GM23338 (cell line): Measurements from ENCODE around the gene SHANK2. TPM values are rescaled to one million over a fixed set of nuclear protein-coding genes. Genes with fewer than 3 reads are reported as not detected.

Source experiments
- ATAC-seq: fragments of 200-7000 bp; cut with Tn5 transposase; 3 replicates; pipeline ENCODE4 v1.9.1; 2020
- DNase-seq: peaks from one replicate; pipeline ENCODE4 v3.0.0-alpha.2; 2015; ENCODE audit warnings: low spot score
- H2AFZ ChIP-seq: fragments of 200-600 bp; sonication (generic); 2 replicates; pipeline ENCODE4 v1.8.0; 2016; ENCODE audit warnings: antibody characterized with exemption, mild to moderate bottlenecking, moderate library complexity
- H3F3A ChIP-seq: fragments of 200-600 bp; sonication (generic); replicated peaks from 2 replicates; pipeline ENCODE4 v1.8.0; 2017; ENCODE audit warnings: antibody characterized with exemption, mixed run types, low read depth
- H3K27ac ChIP-seq: fragments of 200-600 bp; sonication (generic); 2 replicates; pipeline ENCODE4 v1.6.1; 2016; ENCODE audit warnings: low read depth
- H3K27me3 ChIP-seq: fragments of 200-600 bp; sonication (generic); 2 replicates; pipeline ENCODE4 v1.8.0; 2016; ENCODE audit warnings: mild to moderate bottlenecking, mixed run types, moderate library complexity; ENCODE audit not compliant: insufficient read depth
- H3K36me3 ChIP-seq: fragments of 200-600 bp; sonication (generic); 2 replicates; pipeline ENCODE4 v1.8.0; 2016; ENCODE audit warnings: mild to moderate bottlenecking; ENCODE audit not compliant: insufficient read depth
- H3K4me1 ChIP-seq: fragments of 200-600 bp; sonication (generic); 2 replicates; pipeline ENCODE4 v1.8.0; 2016; ENCODE audit warnings: mild to moderate bottlenecking, moderate library complexity; ENCODE audit not compliant: insufficient read depth
- H3K4me2 ChIP-seq: fragments of 200-600 bp; sonication (generic); 2 replicates; pipeline ENCODE4 v1.7.1; 2017; ENCODE audit warnings: mixed run types
- H3K4me3 ChIP-seq: fragments of 200-600 bp; sonication (generic); 2 replicates; pipeline ENCODE4 v1.6.1; 2016; ENCODE audit warnings: mixed run types
- H3K79me2 ChIP-seq: fragments of 200-600 bp; sonication (generic); replicated peaks from 2 replicates; pipeline ENCODE4 v1.8.0; 2017; ENCODE audit warnings: mild to moderate bottlenecking; ENCODE audit not compliant: insufficient read depth
- H3K9me2 ChIP-seq: fragments of 200-600 bp; sonication (generic); 2 replicates; pipeline ENCODE4 v1.8.0; 2017; ENCODE audit not compliant: insufficient read depth
- H4K20me1 ChIP-seq: fragments of 200-600 bp; sonication (generic); replicated peaks from 2 replicates; pipeline ENCODE4 v1.8.0; 2017; ENCODE audit warnings: mild to moderate bottlenecking; ENCODE audit not compliant: insufficient read depth
- H3K27ac Mint-ChIP-seq: 2 replicates; pipeline ENCODE4 v1.8.0; 2020; ENCODE audit warnings: inconsistent platforms, mild to moderate bottlenecking, moderate library complexity, mixed read lengths
- H3K27me3 Mint-ChIP-seq: 3 replicates; pipeline ENCODE4 v1.8.0; 2022; ENCODE audit warnings: low read depth, mild to moderate bottlenecking, moderate library complexity, mixed read lengths, inconsistent platforms; ENCODE audit not compliant: insufficient read depth, poor library complexity
- H3K36me3 Mint-ChIP-seq: 3 replicates; pipeline ENCODE4 v1.8.0; 2021; ENCODE audit warnings: low read depth, mild to moderate bottlenecking, inconsistent platforms, moderate library complexity, mixed read lengths
- H3K4me1 Mint-ChIP-seq: 3 replicates; pipeline ENCODE4 v1.8.0; 2020; ENCODE audit warnings: mild to moderate bottlenecking, inconsistent platforms, mixed read lengths
- H3K4me3 Mint-ChIP-seq: 3 replicates; pipeline ENCODE4 v1.8.0; 2021; ENCODE audit warnings: moderate library complexity, mild to moderate bottlenecking, inconsistent platforms, mixed read lengths
- H3K9me3 Mint-ChIP-seq: 3 replicates; pipeline ENCODE4 v1.8.0; 2020; ENCODE audit warnings: moderate library complexity, mild to moderate bottlenecking, inconsistent platforms, mixed read lengths
- EZH2 ChIP-seq: fragments of 200-600 bp; sonication (generic); IDR thresholded peaks from one replicate; pipeline ENCODE4 v1.8.0; 2017; ENCODE audit warnings: antibody characterized with exemption, mild to moderate bottlenecking, low read depth; ENCODE audit not compliant: unreplicated experiment
- EZH2phosphoT487 ChIP-seq: fragments of 200-600 bp; sonication (generic); IDR thresholded peaks from one replicate; pipeline ENCODE4 v1.8.1; 2018; ENCODE audit warnings: antibody characterized with exemption; ENCODE audit not compliant: unreplicated experiment
- POLR2AphosphoS5 ChIP-seq: IDR thresholded peaks from 2 replicates; pipeline ENCODE4 v1.6.1; 2016; ENCODE audit warnings: antibody characterized with exemption, low read depth
- ZNF331 ChIP-seq: fragments of 250-450 bp; sonication (Bioruptor Pico); IDR thresholded peaks from 2 replicates; pipeline ENCODE4 v1.5.0; 2020; ENCODE audit warnings: low read depth, mild to moderate bottlenecking, moderate library complexity
- polyA plus RNA-seq: library from polyadenylated mRNA; unstranded; fragments of >200 nt; fragmentation: Nextera tagmentation; extraction: Ambion mirVana; gene quantifications from 2 replicates; pipeline ENCODE4 v1.2.1, GENCODE V29; 2016
- total RNA-seq: library from RNA; depleted of rRNA; stranded (reverse); fragments of >200 nt; shearing (Covaris generic); gene quantifications from 2 replicates; pipeline ENCODE4 v1.2.3, GENCODE V29; 2014
- TF ChIP-seq, protein P1 (sequence below): IDR thresholded peaks from 2 replicates; pipeline ENCODE4 v1.6.1; 2016; ENCODE audit warnings: antibody characterized with exemption
- TF ChIP-seq, protein P2 (sequence below): fragments of 250-450 bp; sonication (Bioruptor Pico); IDR thresholded peaks from 2 replicates; pipeline ENCODE4 v1.5.0; 2020; ENCODE audit warnings: mild to moderate bottlenecking, moderate library complexity
- TF ChIP-seq, protein P3 (sequence below): IDR thresholded peaks from one replicate; pipeline ENCODE4 v1.6.1; 2018; ENCODE audit warnings: antibody characterized with exemption; ENCODE audit not compliant: unreplicated experiment

Gene SHANK2
- total and polyA plus RNA-seq, 2 experiments from 2014 or later: 22.0 to 81.4 TPM

DNA sequence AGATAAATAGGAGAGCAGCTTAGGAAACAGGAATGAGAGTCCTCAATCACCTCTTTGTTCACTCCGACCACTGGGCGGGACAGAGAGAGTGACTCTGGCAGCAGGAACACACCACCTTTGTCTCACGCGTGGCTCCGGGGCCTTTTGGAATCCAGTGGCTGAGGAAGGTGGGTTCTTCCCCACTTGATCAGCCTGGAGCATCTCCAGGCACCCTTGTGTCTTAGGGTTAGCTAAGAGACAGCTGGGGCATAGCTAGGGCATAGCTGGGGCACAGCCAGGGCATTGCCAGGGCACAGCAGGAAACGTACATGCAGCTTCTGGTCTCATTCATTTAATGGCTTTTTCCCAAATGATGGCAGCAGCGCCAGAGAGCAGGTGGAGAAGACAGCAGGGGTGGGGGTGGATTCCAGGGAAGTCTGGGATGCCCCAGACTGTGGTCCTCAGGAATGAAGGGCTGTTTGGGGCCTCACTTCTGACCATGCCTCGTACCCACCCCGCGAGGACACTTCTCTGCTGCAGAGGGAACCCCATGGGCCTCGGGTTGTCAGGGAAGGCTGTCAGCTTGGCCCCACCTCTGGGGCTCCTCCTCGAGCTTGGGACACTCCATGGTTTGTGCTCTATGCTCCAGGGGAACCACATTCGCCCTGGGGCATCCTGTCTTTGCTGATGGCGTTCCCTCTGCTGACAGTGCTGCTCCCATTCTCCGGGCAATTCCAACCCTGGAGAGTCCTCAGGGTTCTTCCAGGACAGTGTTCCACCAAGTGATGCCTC is 30.4 kb upstream of the SHANK2 start:
- Histone ChIP-seq H2AFZ (no peak overlapping the region), H3F3A (no peaks in the 10 kb centered on the region), H3K4me1 (peaks cover 4% of the 10 kb centered on the region; the same call in 1 of the 2 replicates), H3K27ac (no peak overlapping the region), H3K27me3 (no peaks in the 10 kb centered on the region), H4K20me1 (no peaks in the 10 kb centered on the region), H3K9me2 (no peaks in the 10 kb centered on the region), H3K4me3 (no peak overlapping the region), H3K4me2 (no peak overlapping the region), H3K36me3 (no peaks in the 10 kb centered on the region), H3K79me2 (no peaks in the 10 kb centered on the region)
- Mint-ChIP-seq H3K36me3 (no peaks in the 10 kb centered on the region), H3K4me1 (peaks cover 21% of the 10 kb centered on the region), H3K27ac (no peak overlapping the region), H3K9me3 (no peaks in the 10 kb centered on the region; the same call in 2 of the 3 replicates), H3K27me3 (peaks cover 7% of the 10 kb centered on the region), H3K4me3 (no peak overlapping the region)
- ATAC-seq (no peak), DNase-seq (no peak)
- no peak for TF ChIP-seq EZH2phosphoT487
- no peak for TF ChIP-seq ZNF331 (CRISPR knock-in tag)
- TF ChIP-seq, protein P1, sequence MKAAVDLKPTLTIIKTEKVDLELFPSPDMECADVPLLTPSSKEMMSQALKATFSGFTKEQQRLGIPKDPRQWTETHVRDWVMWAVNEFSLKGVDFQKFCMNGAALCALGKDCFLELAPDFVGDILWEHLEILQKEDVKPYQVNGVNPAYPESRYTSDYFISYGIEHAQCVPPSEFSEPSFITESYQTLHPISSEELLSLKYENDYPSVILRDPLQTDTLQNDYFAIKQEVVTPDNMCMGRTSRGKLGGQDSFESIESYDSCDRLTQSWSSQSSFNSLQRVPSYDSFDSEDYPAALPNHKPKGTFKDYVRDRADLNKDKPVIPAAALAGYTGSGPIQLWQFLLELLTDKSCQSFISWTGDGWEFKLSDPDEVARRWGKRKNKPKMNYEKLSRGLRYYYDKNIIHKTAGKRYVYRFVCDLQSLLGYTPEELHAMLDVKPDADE: no peak
- TF ChIP-seq, protein P2, sequence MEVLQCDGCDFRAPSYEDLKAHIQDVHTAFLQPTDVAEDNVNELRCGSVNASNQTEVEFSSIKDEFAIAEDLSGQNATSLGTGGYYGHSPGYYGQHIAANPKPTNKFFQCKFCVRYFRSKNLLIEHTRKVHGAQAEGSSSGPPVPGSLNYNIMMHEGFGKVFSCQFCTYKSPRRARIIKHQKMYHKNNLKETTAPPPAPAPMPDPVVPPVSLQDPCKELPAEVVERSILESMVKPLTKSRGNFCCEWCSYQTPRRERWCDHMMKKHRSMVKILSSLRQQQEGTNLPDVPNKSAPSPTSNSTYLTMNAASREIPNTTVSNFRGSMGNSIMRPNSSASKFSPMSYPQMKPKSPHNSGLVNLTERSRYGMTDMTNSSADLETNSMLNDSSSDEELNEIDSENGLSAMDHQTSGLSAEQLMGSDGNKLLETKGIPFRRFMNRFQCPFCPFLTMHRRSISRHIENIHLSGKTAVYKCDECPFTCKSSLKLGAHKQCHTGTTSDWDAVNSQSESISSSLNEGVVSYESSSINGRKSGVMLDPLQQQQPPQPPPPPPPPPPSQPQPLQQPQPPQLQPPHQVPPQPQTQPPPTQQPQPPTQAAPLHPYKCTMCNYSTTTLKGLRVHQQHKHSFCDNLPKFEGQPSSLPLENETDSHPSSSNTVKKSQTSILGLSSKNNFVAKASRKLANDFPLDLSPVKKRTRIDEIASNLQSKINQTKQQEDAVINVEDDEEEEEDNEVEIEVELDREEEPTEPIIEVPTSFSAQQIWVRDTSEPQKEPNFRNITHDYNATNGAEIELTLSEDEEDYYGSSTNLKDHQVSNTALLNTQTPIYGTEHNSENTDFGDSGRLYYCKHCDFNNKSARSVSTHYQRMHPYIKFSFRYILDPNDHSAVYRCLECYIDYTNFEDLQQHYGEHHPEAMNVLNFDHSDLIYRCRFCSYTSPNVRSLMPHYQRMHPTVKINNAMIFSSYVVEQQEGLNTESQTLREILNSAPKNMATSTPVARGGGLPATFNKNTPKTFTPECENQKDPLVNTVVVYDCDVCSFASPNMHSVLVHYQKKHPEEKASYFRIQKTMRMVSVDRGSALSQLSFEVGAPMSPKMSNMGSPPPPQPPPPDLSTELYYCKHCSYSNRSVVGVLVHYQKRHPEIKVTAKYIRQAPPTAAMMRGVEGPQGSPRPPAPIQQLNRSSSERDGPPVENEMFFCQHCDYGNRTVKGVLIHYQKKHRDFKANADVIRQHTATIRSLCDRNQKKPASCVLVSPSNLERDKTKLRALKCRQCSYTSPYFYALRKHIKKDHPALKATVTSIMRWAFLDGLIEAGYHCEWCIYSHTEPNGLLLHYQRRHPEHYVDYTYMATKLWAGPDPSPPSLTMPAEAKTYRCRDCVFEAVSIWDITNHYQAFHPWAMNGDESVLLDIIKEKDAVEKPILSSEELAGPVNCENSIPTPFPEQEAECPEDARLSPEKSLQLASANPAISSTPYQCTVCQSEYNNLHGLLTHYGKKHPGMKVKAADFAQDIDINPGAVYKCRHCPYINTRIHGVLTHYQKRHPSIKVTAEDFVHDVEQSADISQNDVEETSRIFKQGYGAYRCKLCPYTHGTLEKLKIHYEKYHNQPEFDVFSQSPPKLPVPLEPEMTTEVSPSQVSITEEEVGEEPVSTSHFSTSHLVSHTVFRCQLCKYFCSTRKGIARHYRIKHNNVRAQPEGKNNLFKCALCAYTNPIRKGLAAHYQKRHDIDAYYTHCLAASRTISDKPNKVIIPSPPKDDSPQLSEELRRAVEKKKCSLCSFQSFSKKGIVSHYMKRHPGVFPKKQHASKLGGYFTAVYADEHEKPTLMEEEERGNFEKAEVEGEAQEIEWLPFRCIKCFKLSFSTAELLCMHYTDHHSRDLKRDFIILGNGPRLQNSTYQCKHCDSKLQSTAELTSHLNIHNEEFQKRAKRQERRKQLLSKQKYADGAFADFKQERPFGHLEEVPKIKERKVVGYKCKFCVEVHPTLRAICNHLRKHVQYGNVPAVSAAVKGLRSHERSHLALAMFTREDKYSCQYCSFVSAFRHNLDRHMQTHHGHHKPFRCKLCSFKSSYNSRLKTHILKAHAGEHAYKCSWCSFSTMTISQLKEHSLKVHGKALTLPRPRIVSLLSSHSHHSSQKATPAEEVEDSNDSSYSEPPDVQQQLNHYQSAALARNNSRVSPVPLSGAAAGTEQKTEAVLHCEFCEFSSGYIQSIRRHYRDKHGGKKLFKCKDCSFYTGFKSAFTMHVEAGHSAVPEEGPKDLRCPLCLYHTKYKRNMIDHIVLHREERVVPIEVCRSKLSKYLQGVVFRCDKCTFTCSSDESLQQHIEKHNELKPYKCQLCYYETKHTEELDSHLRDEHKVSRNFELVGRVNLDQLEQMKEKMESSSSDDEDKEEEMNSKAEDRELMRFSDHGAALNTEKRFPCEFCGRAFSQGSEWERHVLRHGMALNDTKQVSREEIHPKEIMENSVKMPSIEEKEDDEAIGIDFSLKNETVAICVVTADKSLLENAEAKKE (CRISPR knock-in tag): no peak
- TF ChIP-seq POLR2AphosphoS5: no peak
- TF ChIP-seq, protein P3, sequence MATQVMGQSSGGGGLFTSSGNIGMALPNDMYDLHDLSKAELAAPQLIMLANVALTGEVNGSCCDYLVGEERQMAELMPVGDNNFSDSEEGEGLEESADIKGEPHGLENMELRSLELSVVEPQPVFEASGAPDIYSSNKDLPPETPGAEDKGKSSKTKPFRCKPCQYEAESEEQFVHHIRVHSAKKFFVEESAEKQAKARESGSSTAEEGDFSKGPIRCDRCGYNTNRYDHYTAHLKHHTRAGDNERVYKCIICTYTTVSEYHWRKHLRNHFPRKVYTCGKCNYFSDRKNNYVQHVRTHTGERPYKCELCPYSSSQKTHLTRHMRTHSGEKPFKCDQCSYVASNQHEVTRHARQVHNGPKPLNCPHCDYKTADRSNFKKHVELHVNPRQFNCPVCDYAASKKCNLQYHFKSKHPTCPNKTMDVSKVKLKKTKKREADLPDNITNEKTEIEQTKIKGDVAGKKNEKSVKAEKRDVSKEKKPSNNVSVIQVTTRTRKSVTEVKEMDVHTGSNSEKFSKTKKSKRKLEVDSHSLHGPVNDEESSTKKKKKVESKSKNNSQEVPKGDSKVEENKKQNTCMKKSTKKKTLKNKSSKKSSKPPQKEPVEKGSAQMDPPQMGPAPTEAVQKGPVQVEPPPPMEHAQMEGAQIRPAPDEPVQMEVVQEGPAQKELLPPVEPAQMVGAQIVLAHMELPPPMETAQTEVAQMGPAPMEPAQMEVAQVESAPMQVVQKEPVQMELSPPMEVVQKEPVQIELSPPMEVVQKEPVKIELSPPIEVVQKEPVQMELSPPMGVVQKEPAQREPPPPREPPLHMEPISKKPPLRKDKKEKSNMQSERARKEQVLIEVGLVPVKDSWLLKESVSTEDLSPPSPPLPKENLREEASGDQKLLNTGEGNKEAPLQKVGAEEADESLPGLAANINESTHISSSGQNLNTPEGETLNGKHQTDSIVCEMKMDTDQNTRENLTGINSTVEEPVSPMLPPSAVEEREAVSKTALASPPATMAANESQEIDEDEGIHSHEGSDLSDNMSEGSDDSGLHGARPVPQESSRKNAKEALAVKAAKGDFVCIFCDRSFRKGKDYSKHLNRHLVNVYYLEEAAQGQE: no peak
- TF ChIP-seq EZH2: no peak
